GM12878 (cell line): ENCODE measurements around the gene GTF2A1. TPM values are rescaled to one million over a fixed set of nuclear protein-coding genes. Genes with fewer than 3 reads are reported as not detected.

Source experiments
- ATAC-seq: fragments of 200-7000 bp; cut with Tn5 transposase; 3 replicates; pipeline ENCODE4 v1.9.1; 2020; ENCODE audit warnings: mild to moderate bottlenecking, moderate library complexity
- BruUV-seq: library from RNA; stranded (reverse); fragments of 400-500 nt; replicated peaks from 2 replicates; lab custom pipeline; 2021; lab: Mats Ljungman, UMichigan
- CTCF ChIA-PET: fragments of 300-600 bp; sonication (Branson Sonifier 250); formaldehyde crosslinking; extraction: SDS; loops from one replicate; lab custom pipeline; 2021; ENCODE audit warnings: inconsistent platforms; lab: Yijun Ruan, JAX
- POLR2A ChIA-PET: fragments of 350-600 bp; formaldehyde crosslinking; extraction: SDS; loops from one replicate; lab custom pipeline; 2021; ENCODE audit warnings: inconsistent platforms; lab: Charles Lee
- RAD21 ChIA-PET: fragments of 300-600 bp; sonication (Branson Sonifier 250); formaldehyde crosslinking; loops from one replicate; lab custom pipeline; 2023; ENCODE audit warnings: antibody characterized with exemption; ENCODE audit not compliant: unreplicated experiment; lab: Charles Lee
- SMC1A ChIA-PET: fragments of 300-600 bp; sonication (Branson Sonifier 250); formaldehyde crosslinking; loops from one replicate; lab custom pipeline; 2023; ENCODE audit not compliant: unreplicated experiment, uncharacterized antibody; lab: Charles Lee
- DNase-seq: peaks from one replicate; pipeline ENCODE4 v3.0.0-alpha.2; 2011; ENCODE audit warnings: low read depth, low spot score
- FAIRE-seq: peaks from 3 replicates; lab custom pipeline; 2011; peaks lifted over from hg19 to GRCh38; lab: Jason Lieb, UNC
- H2AFZ ChIP-seq: 2 replicates; pipeline ENCODE4 v1.6.0; 2011; ENCODE audit warnings: low read depth, low read length, control low read depth; ENCODE audit not compliant: control insufficient read depth
- H3K27ac ChIP-seq: 2 replicates; pipeline ENCODE4 v1.5.1; 2011; ENCODE audit warnings: control low read depth; ENCODE audit not compliant: control insufficient read depth, insufficient read depth
- H3K27me3 ChIP-seq, 2 experiments: replicated peaks in 1 of 2; 2 replicates each; pipeline versions ENCODE4 v1.6.0 to v1.6.1; 2011; ENCODE audit warnings: low read length in 1 of 2; ENCODE audit not compliant: control insufficient read depth in 2 of 2, insufficient read depth in 2 of 2
- H3K36me3 ChIP-seq, 2 experiments: 2 replicates each; pipeline ENCODE4 v1.5.1; 2011; ENCODE audit warnings: low read length in 1 of 2; ENCODE audit not compliant: control insufficient read depth in 2 of 2, insufficient read depth in 2 of 2
- H3K4me1 ChIP-seq: 2 replicates; pipeline ENCODE4 v1.6.1; 2011; ENCODE audit warnings: mild to moderate bottlenecking, low read length, moderate library complexity, mixed read lengths; ENCODE audit not compliant: control insufficient read depth, insufficient read depth
- H3K4me2 ChIP-seq: 2 replicates; pipeline ENCODE4 v1.6.0; 2011; ENCODE audit warnings: control low read depth; ENCODE audit not compliant: control insufficient read depth, insufficient read depth
- H3K4me3 ChIP-seq: fragments of 200-600 bp; sonication (generic); 2 replicates; pipeline ENCODE4 v1.5.1; 2016
- H3K79me2 ChIP-seq: 2 replicates; pipeline ENCODE4 v1.6.0; 2011; ENCODE audit warnings: low read length; ENCODE audit not compliant: control insufficient read depth, insufficient read depth
- H3K9ac ChIP-seq: 2 replicates; pipeline ENCODE4 v1.8.0; 2011; ENCODE audit warnings: low read length, control low read depth, mixed read lengths; ENCODE audit not compliant: control insufficient read depth, insufficient read depth
- H3K9me3 ChIP-seq: replicated peaks from 3 replicates; pipeline ENCODE4 v1.5.1; 2011; ENCODE audit warnings: mild to moderate bottlenecking, low read length; ENCODE audit not compliant: control insufficient read depth, insufficient read depth
- H4K20me1 ChIP-seq: 2 replicates; pipeline ENCODE4 v1.6.0; 2011; ENCODE audit not compliant: control insufficient read depth, insufficient read depth
- CREB1 ChIP-seq: IDR thresholded peaks from 2 replicates; pipeline ENCODE4 v1.6.1; 2012; ENCODE audit warnings: low read depth, mild to moderate bottlenecking, inconsistent platforms
- CREM ChIP-seq: IDR thresholded peaks from 2 replicates; pipeline ENCODE4 v1.6.1; 2014; ENCODE audit warnings: antibody characterized with exemption, low read depth
- DPF2 ChIP-seq: fragments of 450-650 bp; IDR thresholded peaks from 2 replicates; pipeline ENCODE4 v1.6.1; 2017; ENCODE audit warnings: mild to moderate bottlenecking
- ESRRA ChIP-seq: IDR thresholded peaks from 2 replicates; pipeline ENCODE4 v1.6.1; 2012; ENCODE audit warnings: mild to moderate bottlenecking, low read length, improper control_type of control experiment
- MEF2B ChIP-seq: fragments of 450-650 bp; IDR thresholded peaks from 2 replicates; pipeline ENCODE4 v1.6.1; 2018; ENCODE audit warnings: mild to moderate bottlenecking, moderate library complexity; ENCODE audit not compliant: partially characterized antibody, poor library complexity, severe bottlenecking
- NFXL1 ChIP-seq: fragments of 450-650 bp; IDR thresholded peaks from 2 replicates; pipeline ENCODE4 v1.6.1; 2017; ENCODE audit warnings: antibody characterized with exemption, mild to moderate bottlenecking, borderline replicate concordance
- REST ChIP-seq: IDR thresholded peaks from 2 replicates; pipeline ENCODE4 v1.6.1; 2012; ENCODE audit warnings: mild to moderate bottlenecking, low read depth, low read length
- SP1 ChIP-seq: IDR thresholded peaks from one replicate; pipeline ENCODE4 v1.6.1; 2011; ENCODE audit warnings: low read depth, low read length
- SPI1 ChIP-seq: IDR thresholded peaks from 2 replicates; pipeline ENCODE4 v1.6.1; 2011; ENCODE audit warnings: low read depth, mild to moderate bottlenecking, low read length, moderate library complexity, borderline replicate concordance; ENCODE audit not compliant: insufficient read depth
- SUZ12 ChIP-seq: fragments of 200-600 bp; sonication (generic); IDR thresholded peaks from one replicate; pipeline ENCODE4 v1.6.1; 2018; ENCODE audit warnings: antibody characterized with exemption, mild to moderate bottlenecking; ENCODE audit not compliant: unreplicated experiment
- ZZZ3 ChIP-seq: IDR thresholded peaks from 2 replicates; pipeline ENCODE4 v1.6.1; 2011; ENCODE audit warnings: low read depth; ENCODE audit not compliant: control insufficient read depth, insufficient read length
- WGBS: methylation state at CpG from one replicate; pipeline ENCODE4 v1.1.6; 2016; ENCODE audit warnings: low lambda C conversion rate; ENCODE audit not compliant: insufficient replicate concordance, insufficient coverage; ENCODE audit errors: missing lambda C conversion rate; 5-methylcytosine and 5-hydroxymethylcytosine counted together
- in situ Hi-C: fragments of 300-500 bp; cut with MboI; formaldehyde crosslinking; loops from 9 replicates; pipeline ENCODE4 v1.14.3; 2018; ENCODE audit warnings: mixed read lengths
- intact Hi-C: fragments of 100-400 bp; cut with micrococcal nuclease; formaldehyde crosslinking; loops from one replicate; pipeline ENCODE4 v1.14.2; 2022; ENCODE audit not compliant: unreplicated experiment
- polyA plus RNA-seq, 11 experiments: library from polyadenylated mRNA; depleted of rRNA in 4 of 11; unstranded in 6 of 11; stranded (reverse) in 5 of 11; fragments of >200 nt; fragmentation: Nextera tagmentation in 4 of 11; fragmentation: Illumina TruSeq in 1 of 11; extraction: Ambion mirVana in 4 of 11; extraction: Trizol in 1 of 11; gene quantifications; 1 replicate in 1 of 11; 2 replicates in 10 of 11; pipeline versions ENCODE4 v1.2.1 to v1.2.3, GENCODE V29; 2011 to 2016; ENCODE audit warnings: inconsistent platforms in 2 of 11, missing spikeins in 2 of 11, low read depth in 1 of 11
- total RNA-seq, 4 experiments: library from RNA; depleted of rRNA in 3 of 4; stranded (reverse); fragments of >200 nt in 3 of 4; fragmentation: Illumina TruSeq in 1 of 4; extraction: Trizol in 1 of 4; gene quantifications; 2 replicates each; pipeline versions ENCODE4 v1.2.1 to v1.2.3, GENCODE V29; 2013 to 2021

The GTF2A1 gene
- total and polyA plus RNA-seq, 10 of the 15 experiments (the other 5 are each of a cell fraction or from before 2014, with no cell fraction given) = 2.5 to 28.7 (median 14.9) TPM

- Histone ChIP-seq H3K36me3 (no peaks in the 10 kb centered on the region), H2AFZ (no peak overlapping the region), H3K4me2 (no peak overlapping the region), H3K27ac (no peak overlapping the region), H3K4me1 (no peaks in the 10 kb centered on the region), H3K9me3 (no peaks in the 10 kb centered on the region), H3K79me2 (no peaks in the 10 kb centered on the region), H3K4me3 (no peak overlapping the region), H3K9ac (no peak overlapping the region), H3K27me3 (no peaks in the 10 kb centered on the region), H4K20me1 (no peaks in the 10 kb centered on the region)
- ChIA-PET POLR2A (interaction anchor here (0.7 kb wide), 1 partner anchor 163 kb away, joined by 3 read pairs; no protein-coding TSS in a partner anchor), CTCF (interaction anchor here (1.0 to 1.2 kb wide), 2 partner anchors 9 to 26 kb away, joined by 3 read pairs; no protein-coding TSS in a partner anchor), RAD21 (no interaction called here), SMC1A (no interaction called here)
- FAIRE-seq = no peak
- WGBS = 75% methylated on average over 6 of the region's 6 CpGs
- no TSS peak for BruUV-seq
- ATAC-seq = no peak
- DNase-seq = no peak
- TF ChIP-seq ESRRA = no peak
- TF ChIP-seq NFXL1 = no peak
- no peak for TF ChIP-seq CREM
- TF ChIP-seq MEF2B = no peak
- no peak for TF ChIP-seq CREB1
- in situ Hi-C loops (no loop called here), intact Hi-C loops (no loop called here)
Measured at GRCh38 chr14:81138429-81138828, 82.3 kb downstream of the GTF2A1 start.

GRCh38 chr14:81137316-81137715 lies 83.4 kb downstream of the GTF2A1 start:
- H3K4me3 ChIP-seq = no peak overlapping the region
- H3K4me2 ChIP-seq = no peak overlapping the region
- H3K4me1 ChIP-seq = no peaks in the 10 kb centered on the region
- 28% methylated on average over 2 of the region's 2 CpGs for WGBS
- POLR2A ChIA-PET = no interaction called here
- H3K27me3 ChIP-seq = no peaks in the 10 kb centered on the region
- intact Hi-C loops (no loop called here), in situ Hi-C loops (no loop called here)
- TF ChIP-seq ZZZ3 (no peak), DPF2 (no peak), SP1 (no peak), SPI1 (no peak), SUZ12 (no peak), REST (no peak)
- ATAC-seq = no peak
- no peak overlapping the region for H3K27ac ChIP-seq
- H2AFZ ChIP-seq = no peak overlapping the region
- DNase-seq = no peak
- RAD21 ChIA-PET = no interaction called here
- SMC1A ChIA-PET = interaction anchor here (1.4 kb wide), 1 partner anchor 10 kb away, joined by 3 read pairs; no protein-coding TSS in a partner anchor
- H3K36me3 ChIP-seq = no peaks in the 10 kb centered on the region
- BruUV-seq = no TSS peak
- no peaks in the 10 kb centered on the region for H4K20me1 ChIP-seq
- no peaks in the 10 kb centered on the region for H3K9me3 ChIP-seq
- H3K9ac ChIP-seq = no peak overlapping the region
- no peak for FAIRE-seq
- no peaks in the 10 kb centered on the region for H3K79me2 ChIP-seq
- CTCF ChIA-PET = no interaction called here
